ENCODE measurements around the gene POGK. TPM values are rescaled to one million over a fixed set of nuclear protein-coding genes. Genes with fewer than 3 reads are reported as not detected.

The POGK gene, protein sequence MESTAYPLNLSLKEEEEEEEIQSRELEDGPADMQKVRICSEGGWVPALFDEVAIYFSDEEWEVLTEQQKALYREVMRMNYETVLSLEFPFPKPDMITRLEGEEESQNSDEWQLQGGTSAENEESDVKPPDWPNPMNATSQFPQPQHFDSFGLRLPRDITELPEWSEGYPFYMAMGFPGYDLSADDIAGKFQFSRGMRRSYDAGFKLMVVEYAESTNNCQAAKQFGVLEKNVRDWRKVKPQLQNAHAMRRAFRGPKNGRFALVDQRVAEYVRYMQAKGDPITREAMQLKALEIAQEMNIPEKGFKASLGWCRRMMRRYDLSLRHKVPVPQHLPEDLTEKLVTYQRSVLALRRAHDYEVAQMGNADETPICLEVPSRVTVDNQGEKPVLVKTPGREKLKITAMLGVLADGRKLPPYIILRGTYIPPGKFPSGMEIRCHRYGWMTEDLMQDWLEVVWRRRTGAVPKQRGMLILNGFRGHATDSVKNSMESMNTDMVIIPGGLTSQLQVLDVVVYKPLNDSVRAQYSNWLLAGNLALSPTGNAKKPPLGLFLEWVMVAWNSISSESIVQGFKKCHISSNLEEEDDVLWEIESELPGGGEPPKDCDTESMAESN
- total RNA-seq, result 22.0 and 22.3 TPM in 2 replicates

DNA sequence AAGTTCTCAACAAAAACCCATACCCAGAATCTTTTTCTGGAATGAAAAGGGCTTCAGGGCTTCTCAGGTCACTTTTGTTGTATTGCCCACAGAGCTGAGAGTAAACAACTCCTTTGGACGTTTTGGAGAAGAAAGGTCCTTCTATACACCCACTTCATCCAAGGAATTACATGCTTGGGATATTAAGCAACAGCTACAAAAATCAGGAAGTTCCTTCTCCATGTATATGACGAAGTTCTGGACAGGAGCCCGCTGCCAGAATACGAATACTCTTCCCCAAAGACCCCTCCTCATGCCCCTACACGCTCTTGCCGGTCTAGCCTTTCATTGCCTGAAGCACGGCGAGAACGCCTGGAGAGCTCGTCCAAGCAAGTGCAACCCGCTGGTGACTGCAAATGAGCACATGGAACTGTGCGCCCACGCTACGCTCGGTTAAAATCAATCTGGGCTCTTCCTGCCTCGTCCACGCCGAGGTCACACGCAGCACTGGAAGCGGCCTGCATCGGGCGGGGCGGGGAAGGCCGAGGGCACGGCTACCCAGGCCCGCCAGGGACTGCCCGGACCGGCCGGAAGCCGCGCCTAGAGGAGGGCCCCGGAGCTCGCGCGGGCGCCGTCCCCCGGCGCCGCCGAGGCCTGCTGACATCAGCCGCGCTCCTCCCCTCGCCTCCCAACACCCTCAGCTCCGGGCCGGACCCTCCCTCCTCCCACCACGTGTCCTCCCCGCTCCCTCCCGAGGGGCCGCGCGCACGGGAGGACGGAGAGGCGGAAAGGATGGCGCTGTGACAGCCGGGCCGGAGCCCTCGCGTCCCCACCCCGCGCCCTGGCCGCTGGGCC is at the start of gene POGK:
TSS of gene POGK (plus strand) at position 710 of the 834 bp plus-strand sequence. CDS start 1,482 bp downstream, outside the sequence.

DNA sequence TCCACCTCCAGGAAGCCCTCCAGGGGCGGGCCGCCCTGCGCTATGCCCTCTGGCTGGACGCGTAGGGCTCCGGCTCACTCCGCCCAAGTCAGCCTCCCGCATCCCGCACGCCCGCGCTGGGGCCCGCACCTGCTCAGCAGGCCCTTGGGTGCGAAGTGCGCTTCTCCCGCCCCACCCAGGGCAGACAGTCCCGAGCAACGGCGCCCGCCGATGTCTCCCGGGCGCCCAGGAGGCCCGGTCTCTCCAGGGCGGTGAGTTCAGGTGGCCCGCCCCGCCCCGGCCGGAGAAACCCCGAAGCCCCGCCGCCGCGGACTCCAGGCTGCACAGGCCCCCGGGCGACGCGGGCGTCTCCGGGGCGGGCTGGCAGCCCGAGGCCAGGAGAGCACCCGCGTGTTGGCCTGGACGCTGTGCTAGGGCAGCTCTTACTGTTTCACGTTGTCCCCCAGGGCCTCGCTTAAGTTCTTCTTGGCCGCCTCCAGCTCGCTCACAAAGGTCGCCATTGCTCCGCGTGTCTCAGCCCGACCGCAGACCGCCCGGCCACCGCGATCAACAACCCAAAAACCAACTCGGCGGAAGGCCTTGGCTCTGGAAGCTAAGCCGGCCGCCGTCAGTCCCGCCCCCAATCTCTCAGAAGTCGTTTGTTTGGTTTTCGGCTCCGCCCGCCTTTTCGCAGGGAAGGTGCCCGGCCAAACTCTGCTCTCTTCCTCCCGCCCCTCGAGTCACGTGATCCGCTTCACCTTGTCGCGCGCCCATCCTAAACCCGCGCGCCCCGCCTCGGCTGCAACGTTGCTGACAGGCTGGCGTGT is 36.7 kb downstream of the POGK start, which contains the start of gene TADA1:
TSS of gene TADA1 (minus strand) at position 531 of the 806 bp plus-strand sequence. CDS start at position 500, 31 bp downstream.

Other genes with a start within 250 kb of the POGK start
- gene TADA1, start 36.8 kb downstream of the POGK start, total RNA-seq, result 7.2 and 7.3 TPM in 2 replicates
- not detected in 2 replicates for gene ILDR2, start 136.1 kb downstream of the POGK start, total RNA-seq
- not detected in 2 replicates for gene MAEL, start 149.8 kb downstream of the POGK start, total RNA-seq